ACC112 (cell line): ENCODE results near the gene CD1D.
"Not testable (repeated sequence)": the region's sequence is repeated elsewhere in the genome, so short reads cannot be mapped to it uniquely, and the experiment has no call there.

Source experiments
- H2AFZ ChIP-seq: fragments of 200-600 bp; sonication (generic); one replicate; pipeline ENCODE4 v1.6.0; 2017; ENCODE audit warnings: antibody characterized with exemption, low read length; ENCODE audit not compliant: unreplicated experiment
- H3K27ac ChIP-seq: fragments of 200-600 bp; sonication (generic); 2 replicates; pipeline ENCODE4 v1.5.1; 2014; ENCODE audit warnings: low read depth, mild to moderate bottlenecking, antibody characterized with exemption, low read length, moderate library complexity
- H3K27me3 ChIP-seq: fragments of 200-600 bp; sonication (generic); 2 replicates; pipeline ENCODE4 v1.6.1; 2014; ENCODE audit warnings: mild to moderate bottlenecking, antibody characterized with exemption, low read length, moderate library complexity, mixed read lengths; ENCODE audit not compliant: insufficient read depth
- H3K36me3 ChIP-seq: fragments of 200-600 bp; sonication (generic); 2 replicates; pipeline ENCODE4 v1.6.1; 2016; ENCODE audit warnings: mild to moderate bottlenecking, antibody characterized with exemption, low read length, moderate library complexity, mixed read lengths; ENCODE audit not compliant: insufficient read depth
- H3K4me1 ChIP-seq: fragments of 200-600 bp; sonication (generic); one replicate; pipeline ENCODE4 v1.6.1; 2016; ENCODE audit warnings: low read length, mixed read lengths; ENCODE audit not compliant: insufficient read depth, unreplicated experiment, control insufficient read depth
- H3K4me3 ChIP-seq: fragments of 200-600 bp; sonication (generic); 2 replicates; pipeline ENCODE4 v1.5.1; 2014; ENCODE audit warnings: mild to moderate bottlenecking, low read depth, low read length
- H3K79me2 ChIP-seq: fragments of 200-600 bp; sonication (generic); one replicate; pipeline ENCODE4 v1.6.0; 2016; ENCODE audit warnings: low read length; ENCODE audit not compliant: control insufficient read depth, unreplicated experiment, insufficient read depth

The CD1D gene

GRCh38 chr1:158175915-158176314, 4.8 kb upstream of the CD1D start:
- H2AFZ ChIP-seq, H3K27ac ChIP-seq, H3K4me1 ChIP-seq, H3K4me3 ChIP-seq, H3K79me2 ChIP-seq, H3K36me3 ChIP-seq: not testable (repeated sequence)
- H3K27me3 ChIP-seq, result peaks cover 71% of the 10 kb centered on the region

GRCh38 chr1:158176399-158176798, 4.3 kb upstream of the CD1D start:
- Histone ChIP-seq H2AFZ (no peak overlapping the region), H3K79me2 (no peaks in the 10 kb centered on the region), H3K27ac (no peak overlapping the region), H3K27me3 (peaks cover 71% of the 10 kb centered on the region), H3K4me3 (no peak overlapping the region), H3K36me3 (no peaks in the 10 kb centered on the region), H3K4me1 (peaks cover 8% of the 10 kb centered on the region)

- H3K36me3 ChIP-seq, H3K4me1 ChIP-seq, H3K79me2 ChIP-seq, H3K27ac ChIP-seq: not testable (repeated sequence)
- Histone ChIP-seq H3K4me3 (peak overlapping the region; percentile 64), H3K27me3 (peaks cover 71% of the 10 kb centered on the region), H2AFZ (peak overlapping the region; percentile 27)
These were observed 3.6 kb upstream of the CD1D start for GRCh38 chr1:158176849-158177699.

- H2AFZ ChIP-seq, result peak overlapping the region; percentile 27
- no peak overlapping the region for H3K27ac ChIP-seq
- no peaks in the 10 kb centered on the region for H3K79me2 ChIP-seq
- H3K27me3 ChIP-seq, result peaks cover 71% of the 10 kb centered on the region
- H3K36me3 ChIP-seq, result no peaks in the 10 kb centered on the region
- peaks cover 8% of the 10 kb centered on the region for H3K4me1 ChIP-seq
- peak overlapping the region; percentile 64 for H3K4me3 ChIP-seq
These were observed 2.8 kb upstream of the CD1D start for GRCh38 chr1:158177700-158178450.

GRCh38 chr1:158179301-158180041, 1.2 kb upstream of the CD1D start:
- Histone ChIP-seq H3K4me3 (no peak overlapping the region), H2AFZ (no peak overlapping the region), H3K27me3 (peaks cover 82% of the 10 kb centered on the region), H3K36me3 (no peaks in the 10 kb centered on the region), H3K27ac (no peak overlapping the region), H3K79me2 (no peaks in the 10 kb centered on the region), H3K4me1 (peaks cover 8% of the 10 kb centered on the region)

- peak overlapping the region; percentile 73 for H3K4me3 ChIP-seq
- no peak overlapping the region for H2AFZ ChIP-seq
- peaks cover 15% of the 10 kb centered on the region for H3K4me1 ChIP-seq
- H3K27ac ChIP-seq, result no peak overlapping the region
- H3K79me2 ChIP-seq, result no peaks in the 10 kb centered on the region
- no peaks in the 10 kb centered on the region for H3K36me3 ChIP-seq
- peaks cover 77% of the 10 kb centered on the region for H3K27me3 ChIP-seq
These were observed 855 bp downstream of the CD1D start for GRCh38 chr1:158181577-158181922.

- no peak overlapping the region for H3K27ac ChIP-seq
- no peak overlapping the region for H2AFZ ChIP-seq
- H3K4me3 ChIP-seq, result no peak overlapping the region
- H3K27me3 ChIP-seq, result peaks cover 66% of the 10 kb centered on the region
- H3K79me2 ChIP-seq, result no peaks in the 10 kb centered on the region
- no peaks in the 10 kb centered on the region for H3K36me3 ChIP-seq
- H3K4me1 ChIP-seq, result peaks cover 10% of the 10 kb centered on the region
These were observed 5.1 kb downstream of the CD1D start for GRCh38 chr1:158185770-158186169.

GRCh38 chr1:158186180-158186579, 5.5 kb downstream of the CD1D start:
- no peak overlapping the region for H2AFZ ChIP-seq
- H3K4me3 ChIP-seq, result no peak overlapping the region
- no peak overlapping the region for H3K27ac ChIP-seq
- no peaks in the 10 kb centered on the region for H3K79me2 ChIP-seq
- no peaks in the 10 kb centered on the region for H3K36me3 ChIP-seq
- peaks cover 66% of the 10 kb centered on the region for H3K27me3 ChIP-seq
- peaks cover 10% of the 10 kb centered on the region for H3K4me1 ChIP-seq

GRCh38 chr1:158188611-158189010, 7.9 kb downstream of the CD1D start:
- Histone ChIP-seq H3K27ac (no peak overlapping the region), H2AFZ (no peak overlapping the region), H3K4me1 (peaks cover 10% of the 10 kb centered on the region), H3K4me3 (no peak overlapping the region), H3K27me3 (peaks cover 48% of the 10 kb centered on the region), H3K79me2 (no peaks in the 10 kb centered on the region), H3K36me3 (no peaks in the 10 kb centered on the region)

GRCh38 chr1:158189624-158190023, 8.9 kb downstream of the CD1D start:
- Histone ChIP-seq H3K27ac (no peak overlapping the region), H3K4me1 (peaks cover 10% of the 10 kb centered on the region), H3K27me3 (peaks cover 44% of the 10 kb centered on the region), H2AFZ (no peak overlapping the region), H3K36me3 (no peaks in the 10 kb centered on the region), H3K79me2 (no peaks in the 10 kb centered on the region), H3K4me3 (no peak overlapping the region)
